Measurements from ENCODE around the gene ASTN2. TPM values are rescaled to one million over a fixed set of nuclear protein-coding genes. Genes with fewer than 3 reads are reported as not detected.

Gene ASTN2
- total RNA-seq, 1 experiment from 2014 or later: 7.4 TPM

- H3K4me3 ChIP-seq (ENCODE audit: insufficient read depth, low read depth, low read length): no peak overlapping the region
- no peaks in the 10 kb centered on the region for H3K27me3 ChIP-seq (ENCODE audit: control insufficient read depth, insufficient read depth, low read length)
- no peaks in the 10 kb centered on the region for H3K36me3 ChIP-seq (replicated peaks; ENCODE audit: control insufficient read depth, insufficient read depth, low read length)
- peak; percentile 24 for DNase-seq
Measured at GRCh38 chr9:116806075-116806474, 608.8 kb downstream of the ASTN2 start.

DNA sequence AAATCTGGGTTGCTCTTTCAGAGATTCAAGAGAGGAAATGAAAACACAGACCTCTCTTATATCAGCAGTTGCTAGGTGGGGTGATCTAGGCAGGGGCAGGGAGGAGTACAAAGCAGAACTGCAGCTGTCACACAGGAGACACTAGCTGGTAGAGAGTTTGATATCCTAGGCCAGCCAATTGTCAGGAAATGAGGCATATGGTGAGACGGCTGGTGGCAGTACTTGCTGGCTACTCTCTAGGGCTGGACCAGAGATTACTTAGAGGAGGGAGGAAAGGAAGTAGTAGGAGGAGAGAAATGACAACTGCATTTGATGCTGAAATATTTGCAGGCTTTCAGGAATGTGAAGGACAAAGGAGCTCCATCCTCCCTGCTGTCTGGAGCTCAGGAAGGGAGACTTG, 614.0 kb downstream of the ASTN2 start:
- DNase-seq: peak; percentile 29
- no peaks in the 10 kb centered on the region for H3K36me3 ChIP-seq (replicated peaks; ENCODE audit: control insufficient read depth, insufficient read depth, low read length)
- H3K4me3 ChIP-seq (ENCODE audit: insufficient read depth, low read depth, low read length): no peak overlapping the region
- H3K27me3 ChIP-seq (ENCODE audit: control insufficient read depth, insufficient read depth, low read length): no peaks in the 10 kb centered on the region

GRCh38 chr9:116800074-116800473, 614.8 kb downstream of the ASTN2 start:
- no peak for DNase-seq
- Histone ChIP-seq H3K36me3 (replicated peaks; ENCODE audit: control insufficient read depth, insufficient read depth, low read length) (no peaks in the 10 kb centered on the region), H3K27me3 (ENCODE audit: control insufficient read depth, insufficient read depth, low read length) (no peaks in the 10 kb centered on the region), H3K4me3 (ENCODE audit: insufficient read depth, low read depth, low read length) (no peak overlapping the region)

DNA sequence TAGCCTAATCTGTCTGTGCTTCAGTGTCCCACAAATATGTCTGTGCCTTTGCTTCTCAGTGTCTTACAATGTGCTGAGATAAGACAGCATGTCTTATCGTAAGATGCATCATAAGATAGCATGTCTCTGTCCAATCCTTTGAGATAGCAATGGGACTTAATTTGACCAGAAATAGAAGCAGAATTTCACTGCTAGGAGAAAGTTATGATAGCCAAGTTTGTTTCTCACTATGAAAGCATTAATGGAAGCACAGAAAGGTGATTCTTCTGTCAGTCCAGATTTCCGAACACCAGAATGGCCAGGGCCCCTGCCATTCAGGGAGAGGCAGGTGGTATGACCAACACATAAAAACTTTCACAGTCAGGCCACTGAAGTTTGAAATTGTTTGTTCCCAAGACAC, 616.3 kb downstream of the ASTN2 start:
- no peak for DNase-seq

DNA sequence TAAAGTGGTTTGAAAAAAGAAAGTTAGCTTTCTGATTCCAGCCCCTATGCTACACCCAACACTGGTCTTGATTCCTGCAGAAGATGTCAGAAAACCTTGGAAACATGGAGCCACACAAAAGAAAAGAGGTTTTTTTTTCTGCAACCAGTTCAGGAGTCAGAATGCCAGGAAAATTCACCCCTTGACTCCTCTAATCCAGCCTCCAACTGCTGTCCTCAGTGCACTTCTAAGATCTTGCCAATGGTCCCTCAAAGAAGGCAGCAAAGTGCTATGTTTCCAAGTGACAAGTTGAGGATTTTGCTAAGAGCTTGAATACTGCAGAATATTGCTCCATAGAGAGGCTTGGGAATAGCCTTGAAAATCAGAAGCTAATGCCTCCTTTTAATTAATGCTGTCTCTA, 617.6 kb downstream of the ASTN2 start:
- no peak for DNase-seq
- no peaks in the 10 kb centered on the region for H3K36me3 ChIP-seq (replicated peaks; ENCODE audit: control insufficient read depth, insufficient read depth, low read length)
- H3K27me3 ChIP-seq (ENCODE audit: control insufficient read depth, insufficient read depth, low read length): no peaks in the 10 kb centered on the region
- no peak overlapping the region for H3K4me3 ChIP-seq (ENCODE audit: insufficient read depth, low read depth, low read length)

More for the DNA sequence above, 616.3 kb downstream of the ASTN2 start:
- no peaks in the 10 kb centered on the region for H3K27me3 ChIP-seq (ENCODE audit: control insufficient read depth, insufficient read depth, low read length)
- H3K36me3 ChIP-seq (replicated peaks; ENCODE audit: control insufficient read depth, insufficient read depth, low read length): no peaks in the 10 kb centered on the region
- H3K4me3 ChIP-seq (ENCODE audit: insufficient read depth, low read depth, low read length): no peak overlapping the region

DNA sequence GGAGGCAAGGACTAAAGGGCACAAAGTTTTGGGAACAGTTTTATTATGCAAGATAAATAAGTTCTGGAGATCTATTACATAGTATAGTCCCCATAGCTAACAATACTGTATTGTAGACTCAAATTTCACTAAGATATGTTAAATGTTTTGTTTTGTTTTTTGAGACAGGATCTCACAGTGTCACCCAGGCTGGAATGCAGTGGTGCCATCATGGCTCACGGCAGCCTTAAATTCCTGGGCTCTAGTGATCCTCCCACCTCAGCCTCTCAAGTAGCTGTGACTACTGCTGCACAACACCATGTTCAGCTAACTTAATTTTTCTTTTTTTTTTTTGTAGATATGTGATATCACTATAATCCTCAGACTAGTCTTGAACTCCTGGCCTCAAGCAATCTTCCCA, 618.2 kb downstream of the ASTN2 start:
- Histone ChIP-seq H3K36me3 (replicated peaks; ENCODE audit: control insufficient read depth, insufficient read depth, low read length) (no peaks in the 10 kb centered on the region), H3K27me3 (ENCODE audit: control insufficient read depth, insufficient read depth, low read length) (no peaks in the 10 kb centered on the region), H3K4me3 (ENCODE audit: insufficient read depth, low read depth, low read length) (no peak overlapping the region)
- no peak for DNase-seq

- H3K27me3 ChIP-seq (ENCODE audit: control insufficient read depth, insufficient read depth, low read length): no peaks in the 10 kb centered on the region
- DNase-seq: no peak
- H3K4me3 ChIP-seq (ENCODE audit: insufficient read depth, low read depth, low read length): no peak overlapping the region
- H3K36me3 ChIP-seq (replicated peaks; ENCODE audit: control insufficient read depth, insufficient read depth, low read length): no peaks in the 10 kb centered on the region
Measured at GRCh38 chr9:116795821-116796220, 619.0 kb downstream of the ASTN2 start.

GRCh38 chr9:116792271-116792670, 622.6 kb downstream of the ASTN2 start:
- DNase-seq: no peak
- Histone ChIP-seq H3K36me3 (replicated peaks; ENCODE audit: control insufficient read depth, insufficient read depth, low read length) (no peaks in the 10 kb centered on the region), H3K27me3 (ENCODE audit: control insufficient read depth, insufficient read depth, low read length) (no peaks in the 10 kb centered on the region), H3K4me3 (ENCODE audit: insufficient read depth, low read depth, low read length) (no peak overlapping the region)

- DNase-seq: no peak
- H3K36me3 ChIP-seq (replicated peaks; ENCODE audit: control insufficient read depth, insufficient read depth, low read length): no peaks in the 10 kb centered on the region
- H3K27me3 ChIP-seq (ENCODE audit: control insufficient read depth, insufficient read depth, low read length): no peaks in the 10 kb centered on the region
- H3K4me3 ChIP-seq (ENCODE audit: insufficient read depth, low read depth, low read length): no peak overlapping the region
Measured at GRCh38 chr9:116791326-116791725, 623.5 kb downstream of the ASTN2 start.

DNA sequence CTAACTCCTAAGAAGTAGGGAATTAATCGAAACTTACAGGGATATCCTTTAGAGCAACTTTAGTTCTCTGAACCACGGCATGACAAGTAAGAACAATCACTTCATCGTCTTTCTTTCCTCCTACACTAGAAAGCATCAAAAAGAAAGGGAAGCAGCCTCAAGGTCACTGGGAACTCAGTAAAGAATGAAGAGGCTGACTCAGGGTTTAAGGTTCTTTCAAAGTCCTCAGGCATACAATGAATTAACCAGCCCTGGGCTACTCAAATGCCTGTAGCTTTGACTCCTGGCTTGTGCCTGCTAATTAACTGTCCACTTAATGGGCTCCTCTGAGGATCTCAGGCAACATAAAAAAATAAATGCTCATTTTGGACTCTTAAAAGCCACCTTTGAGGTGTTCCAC, 625.8 kb downstream of the ASTN2 start:
- no peak for DNase-seq
- Histone ChIP-seq H3K4me3 (ENCODE audit: insufficient read depth, low read depth, low read length) (no peak overlapping the region), H3K27me3 (ENCODE audit: control insufficient read depth, insufficient read depth, low read length) (no peaks in the 10 kb centered on the region), H3K36me3 (replicated peaks; ENCODE audit: control insufficient read depth, insufficient read depth, low read length) (no peaks in the 10 kb centered on the region)

DNA sequence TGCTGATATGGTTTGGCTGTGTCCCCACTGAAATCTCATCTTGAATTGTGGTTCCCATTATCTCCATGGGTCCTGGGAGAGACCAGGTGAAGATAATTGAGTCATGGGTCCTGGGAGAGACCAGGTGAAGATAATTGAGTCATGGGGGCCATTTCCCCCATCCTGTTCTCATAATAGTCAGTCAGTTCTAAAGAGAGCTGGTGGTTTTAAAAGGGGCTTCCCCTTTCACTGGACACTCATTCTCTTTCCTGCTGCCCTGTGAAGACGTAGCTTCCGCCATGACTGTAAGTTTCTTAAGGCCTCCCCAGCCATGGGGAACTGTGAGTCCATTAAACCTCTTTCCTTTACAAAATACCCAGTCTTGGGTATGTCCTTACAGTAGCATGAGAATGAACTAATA, 628.1 kb downstream of the ASTN2 start:
- H3K36me3 ChIP-seq (replicated peaks; ENCODE audit: control insufficient read depth, insufficient read depth, low read length): no peaks in the 10 kb centered on the region
- no peaks in the 10 kb centered on the region for H3K27me3 ChIP-seq (ENCODE audit: control insufficient read depth, insufficient read depth, low read length)
- H3K4me3 ChIP-seq (ENCODE audit: insufficient read depth, low read depth, low read length): no peak overlapping the region
- DNase-seq: no peak

DNA sequence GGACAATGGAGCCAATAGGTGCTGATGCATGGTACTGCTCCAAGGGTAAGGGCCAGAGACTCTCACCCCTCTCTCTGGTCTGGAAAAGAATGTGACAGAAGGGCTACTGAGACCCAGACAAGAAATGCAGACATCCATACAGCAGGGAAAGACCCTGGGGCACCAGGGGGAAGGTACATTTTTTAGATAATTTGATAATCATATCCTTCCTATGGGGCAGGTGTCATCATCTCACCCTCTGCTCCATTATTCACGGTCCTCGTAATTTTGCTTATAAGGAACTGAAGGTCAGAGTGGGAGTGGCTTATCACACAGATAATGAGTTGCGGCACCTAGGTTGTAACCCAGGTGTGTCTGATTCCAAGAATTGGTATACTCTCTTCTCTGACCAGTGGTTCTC, 637.7 kb downstream of the ASTN2 start:
- Histone ChIP-seq H3K27me3 (ENCODE audit: control insufficient read depth, insufficient read depth, low read length) (no peaks in the 10 kb centered on the region), H3K4me3 (ENCODE audit: insufficient read depth, low read depth, low read length) (no peak overlapping the region)

GRCh38 chr9:116774421-116775180, 640.3 kb downstream of the ASTN2 start:
- no peaks in the 10 kb centered on the region for H3K36me3 ChIP-seq (replicated peaks; ENCODE audit: control insufficient read depth, insufficient read depth, low read length)
- DNase-seq: no peak
- H3K4me3 ChIP-seq (ENCODE audit: insufficient read depth, low read depth, low read length): no peak overlapping the region
- H3K27me3 ChIP-seq (ENCODE audit: control insufficient read depth, insufficient read depth, low read length): no peaks in the 10 kb centered on the region

More for the DNA sequence above, 637.7 kb downstream of the ASTN2 start:
- no peak for DNase-seq
- no peaks in the 10 kb centered on the region for H3K36me3 ChIP-seq (replicated peaks; ENCODE audit: control insufficient read depth, insufficient read depth, low read length)

- H3K4me3 ChIP-seq (ENCODE audit: insufficient read depth, low read depth, low read length): no peak overlapping the region
- no peaks in the 10 kb centered on the region for H3K27me3 ChIP-seq (ENCODE audit: control insufficient read depth, insufficient read depth, low read length)
- no peak for DNase-seq
Measured at GRCh38 chr9:116767219-116767618, 647.6 kb downstream of the ASTN2 start.

DNA sequence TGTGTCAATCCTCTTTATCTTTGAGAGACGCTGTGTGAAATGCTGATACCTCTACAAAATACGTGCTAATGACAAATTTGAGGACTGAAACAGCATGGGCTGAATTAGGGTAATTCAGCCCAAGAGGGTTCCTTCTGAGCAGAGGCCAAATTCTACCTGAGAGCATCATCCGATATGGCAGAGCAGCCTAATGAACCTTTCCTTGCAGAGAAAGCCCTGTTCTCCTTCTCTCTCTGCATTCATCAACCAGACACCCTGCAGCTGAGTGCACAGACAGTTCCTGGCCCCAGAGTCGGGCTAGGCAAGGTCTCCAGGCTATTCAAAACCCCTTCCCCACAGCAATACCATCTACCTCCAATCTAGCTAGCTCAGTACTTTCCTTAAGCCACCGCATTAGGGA, 649.8 kb downstream of the ASTN2 start:
- DNase-seq: no peak
- H3K36me3 ChIP-seq (replicated peaks; ENCODE audit: control insufficient read depth, insufficient read depth, low read length): no peaks in the 10 kb centered on the region
- no peak overlapping the region for H3K4me3 ChIP-seq (ENCODE audit: insufficient read depth, low read depth, low read length)
- no peaks in the 10 kb centered on the region for H3K27me3 ChIP-seq (ENCODE audit: control insufficient read depth, insufficient read depth, low read length)

More at GRCh38 chr9:116767219-116767618, 647.6 kb downstream of the ASTN2 start:
- H3K36me3 ChIP-seq (replicated peaks; ENCODE audit: control insufficient read depth, insufficient read depth, low read length): no peaks in the 10 kb centered on the region

- Histone ChIP-seq H3K36me3 (replicated peaks; ENCODE audit: control insufficient read depth, insufficient read depth, low read length) (no peaks in the 10 kb centered on the region), H3K27me3 (ENCODE audit: control insufficient read depth, insufficient read depth, low read length) (no peaks in the 10 kb centered on the region), H3K4me3 (ENCODE audit: insufficient read depth, low read depth, low read length) (no peak overlapping the region)
- no peak for DNase-seq
Measured at GRCh38 chr9:116763770-116764169, 651.1 kb downstream of the ASTN2 start.

All from H7 (cell line).